Hematopoietic multipotent progenitor cell treated with erythropoietin and hydrocortisone succinate and interleukin-3 and kit ligand, for 15 days (in vitro differentiated cells): ENCODE data around the gene MAP3K4.
A peak's percentile ranks its signal among the peaks of the same experiment; 100 is the strongest.
"Not testable (repeated sequence)": the region's sequence is repeated elsewhere in the genome, so short reads cannot be mapped to it uniquely, and the experiment has no call there.

Source experiments
- DNase-seq: peaks from one replicate; pipeline ENCODE4 v3.0.0-alpha.2; 2015; ENCODE audit warnings: low spot score

The MAP3K4 gene

GRCh38 chr6:161082215-161082614 is 90.6 kb downstream of the MAP3K4 start:
- DNase-seq = no peak

DNA sequence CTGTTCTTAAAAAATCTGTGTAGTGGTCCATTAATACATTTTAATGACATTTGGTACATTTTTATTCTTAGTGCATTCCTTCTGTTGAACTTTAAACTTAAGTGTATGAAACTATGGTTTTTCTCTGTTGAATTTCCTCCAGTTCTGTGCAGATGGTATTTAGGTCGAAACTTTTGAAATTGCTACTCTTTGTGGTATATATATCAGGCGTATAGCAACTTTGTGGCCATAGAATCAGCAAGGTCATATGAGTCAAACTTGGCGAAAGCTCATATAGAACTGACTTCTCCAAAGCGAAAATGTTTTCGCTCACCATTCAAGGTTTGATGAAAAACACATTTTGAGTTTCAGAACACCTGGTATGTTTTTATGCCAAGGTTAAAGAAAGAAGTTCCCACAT is 93.7 kb downstream of the MAP3K4 start:
- DNase-seq = no peak

DNA sequence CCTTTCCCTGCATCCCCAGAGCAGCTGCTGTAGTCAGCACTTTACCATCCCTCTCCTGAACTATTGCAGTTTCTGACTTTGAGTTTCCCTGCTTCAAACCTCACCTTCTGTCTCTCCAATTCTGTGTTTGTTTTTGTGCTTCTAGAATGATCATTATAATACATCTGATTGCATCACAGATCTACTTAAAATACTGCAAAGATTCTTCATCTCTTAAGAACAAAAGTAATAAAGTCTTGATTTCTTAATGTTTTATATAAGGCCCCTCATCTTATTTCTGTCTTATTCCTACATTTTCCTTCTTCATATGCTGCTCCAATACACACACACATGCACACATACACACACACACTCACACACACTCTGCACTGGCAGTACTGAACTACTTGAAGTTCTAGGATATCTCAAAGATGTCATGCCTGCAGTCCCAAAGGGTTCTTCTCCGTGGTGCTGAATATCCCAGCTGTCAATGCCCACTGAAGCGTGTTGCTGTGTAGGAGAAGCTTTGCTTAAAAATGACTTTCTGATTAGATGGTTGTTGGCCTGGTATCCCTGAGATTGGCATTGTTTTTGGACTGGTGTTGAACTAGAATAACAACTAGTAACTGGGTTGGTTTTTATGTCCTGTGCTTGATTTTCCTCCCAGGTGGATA is 97.2 kb downstream of the MAP3K4 start:
- no peak for DNase-seq

GRCh38 chr6:161091151-161091550 is 99.6 kb downstream of the MAP3K4 start:
- no peak for DNase-seq

DNA sequence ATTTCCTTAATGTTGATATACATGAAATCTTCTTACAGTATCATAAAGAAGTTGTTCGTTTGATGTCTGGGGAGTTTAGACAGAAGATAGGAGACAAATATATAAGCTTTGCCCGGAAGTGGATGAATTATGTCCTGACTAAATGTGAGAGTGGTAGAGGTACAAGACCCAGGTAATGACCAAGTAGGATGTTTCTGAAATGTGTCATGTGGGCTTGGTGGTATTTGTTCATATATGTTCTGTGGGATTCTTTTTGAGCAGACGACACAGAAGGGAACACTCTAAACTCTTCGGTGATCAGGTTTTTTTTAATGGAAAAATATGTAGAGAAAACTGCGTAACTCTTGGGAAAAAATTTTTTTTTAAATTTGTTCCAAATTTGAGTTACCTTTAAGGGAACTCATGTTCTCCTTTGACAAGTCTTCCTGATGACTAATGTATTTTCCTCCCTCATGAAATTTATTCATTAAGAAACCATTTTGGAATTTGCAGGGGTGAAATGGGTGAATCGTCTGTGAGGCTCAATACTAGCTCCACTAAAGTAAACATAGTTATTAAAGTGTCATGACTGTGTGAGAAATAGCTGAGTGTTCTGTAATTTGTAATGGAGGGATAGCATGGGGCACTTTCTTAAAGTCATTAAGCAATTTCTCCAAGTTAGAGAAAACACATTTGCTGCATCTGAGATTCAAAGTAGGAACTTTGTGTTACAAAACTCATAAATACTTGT is 100.6 kb downstream of the MAP3K4 start:
- DNase-seq = no peak

DNA sequence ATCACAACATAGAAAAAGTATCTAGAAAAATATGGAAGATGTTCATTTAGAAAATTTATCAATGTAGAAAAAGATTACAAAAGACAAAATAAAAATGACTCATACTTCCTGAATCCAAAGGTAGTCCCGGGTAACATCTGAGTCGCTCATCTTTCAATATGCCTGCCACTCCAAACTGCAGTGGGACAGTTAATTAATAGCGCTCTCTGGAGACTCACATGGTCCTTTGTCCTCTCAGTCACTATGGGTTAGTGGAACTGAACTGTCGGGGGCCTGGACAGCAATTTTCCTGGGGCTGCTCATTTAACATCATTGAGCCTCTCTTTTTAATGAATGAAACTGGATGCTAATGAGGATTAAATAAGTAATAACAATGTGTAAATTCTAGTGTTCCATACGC is 103.4 kb downstream of the MAP3K4 start:
- no peak for DNase-seq

DNA sequence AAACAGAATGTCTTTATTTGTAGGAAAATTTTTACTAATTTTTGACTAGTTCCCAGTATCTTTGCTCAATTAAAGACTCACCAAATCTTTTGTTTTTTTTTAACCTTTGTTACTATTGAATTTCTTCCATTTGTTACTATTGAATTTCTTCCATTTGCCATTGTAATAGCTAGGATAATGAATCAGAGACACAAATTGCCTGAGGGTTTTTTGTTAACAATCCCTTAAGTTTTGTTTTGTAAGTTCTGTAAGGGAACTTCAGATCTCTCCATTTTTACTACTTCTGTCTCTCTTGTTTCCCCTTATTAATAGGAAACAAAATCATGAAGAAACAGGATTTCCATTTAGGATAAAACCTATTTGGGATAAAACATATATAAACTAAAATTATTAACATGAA is 104.3 kb downstream of the MAP3K4 start:
- DNase-seq = no peak

DNA sequence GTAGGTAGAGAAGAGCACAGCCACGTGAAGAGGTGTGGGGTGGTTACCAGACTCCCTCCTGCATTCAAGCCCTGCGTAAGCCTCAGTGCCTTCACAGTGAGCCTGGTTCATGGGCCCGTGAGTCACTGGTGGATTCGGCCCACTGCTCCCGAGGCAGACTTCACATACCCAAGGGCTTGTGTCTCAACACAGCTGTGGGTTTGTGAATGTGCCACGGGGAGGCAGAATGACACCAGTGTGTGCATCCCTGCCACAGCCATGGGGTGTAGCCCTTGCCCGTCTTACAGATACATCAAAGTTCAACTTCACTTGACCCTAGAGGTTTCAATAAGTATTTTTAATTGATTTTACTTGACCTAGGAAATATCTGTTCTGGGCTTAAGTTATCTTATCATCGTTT is 108.5 kb downstream of the MAP3K4 start:
- peak; percentile 18 for DNase-seq

DNA sequence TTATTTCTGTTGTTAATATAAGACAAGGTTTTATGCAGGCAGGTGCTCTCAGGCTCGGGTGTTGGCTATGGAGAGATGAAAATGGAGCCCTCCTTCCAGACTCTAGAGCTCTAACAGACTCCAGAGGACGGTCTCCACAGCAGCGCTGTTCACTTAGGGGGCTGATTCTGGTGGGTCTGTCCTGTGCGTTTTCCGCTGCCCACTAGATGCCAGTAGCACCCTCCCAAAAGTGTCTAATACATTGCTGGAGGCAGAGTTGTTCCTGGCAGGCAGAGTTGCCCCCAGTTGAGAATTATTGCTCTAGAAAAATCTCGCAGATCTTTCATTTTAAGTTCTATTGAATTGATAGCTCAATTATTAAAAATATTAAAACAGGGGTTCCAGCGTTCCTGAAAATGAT is 109.9 kb downstream of the MAP3K4 start:
- DNase-seq = peak; percentile 30

DNA sequence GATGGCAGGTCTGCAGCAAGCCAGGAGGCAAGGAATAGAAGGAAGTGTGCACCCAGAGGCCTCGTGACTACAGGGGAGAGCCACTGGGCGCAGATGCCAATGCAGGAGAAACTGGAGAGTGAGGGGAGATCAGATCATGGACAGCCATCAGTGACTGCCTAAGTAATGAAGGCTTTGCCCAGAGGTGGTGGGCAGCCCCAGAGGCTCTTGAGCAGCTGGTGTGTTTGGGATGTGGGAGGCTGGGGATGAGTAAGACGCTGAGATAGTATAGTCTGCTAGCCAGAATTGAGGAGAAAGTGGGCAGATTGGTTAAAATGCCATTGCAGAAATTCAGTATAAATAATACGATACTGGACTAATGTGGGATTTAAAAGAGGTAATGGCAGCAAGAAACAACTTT is 111.9 kb downstream of the MAP3K4 start:
- DNase-seq = no peak

GRCh38 chr6:161104966-161105365 is 113.4 kb downstream of the MAP3K4 start:
- DNase-seq = no peak

DNA sequence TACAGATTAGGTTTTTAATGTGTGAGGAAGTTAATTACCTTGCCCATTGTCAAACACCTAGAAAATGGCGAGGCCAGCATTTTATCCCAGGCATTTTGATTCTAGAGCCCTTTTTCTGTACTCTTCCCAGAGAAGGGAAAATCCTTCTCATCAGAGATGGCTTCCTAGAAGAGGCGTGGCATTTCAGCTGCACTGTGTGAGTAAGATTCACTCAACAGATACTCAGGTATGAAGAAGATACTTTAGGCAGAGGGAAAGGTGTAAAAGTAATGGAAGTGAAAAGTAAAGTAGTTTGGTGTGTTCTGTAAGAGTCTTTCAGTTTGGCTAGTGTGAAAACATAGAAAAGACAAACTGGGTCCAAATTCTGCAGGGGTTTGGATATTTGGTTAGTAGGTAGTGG is 113.8 kb downstream of the MAP3K4 start:
- no peak for DNase-seq

DNA sequence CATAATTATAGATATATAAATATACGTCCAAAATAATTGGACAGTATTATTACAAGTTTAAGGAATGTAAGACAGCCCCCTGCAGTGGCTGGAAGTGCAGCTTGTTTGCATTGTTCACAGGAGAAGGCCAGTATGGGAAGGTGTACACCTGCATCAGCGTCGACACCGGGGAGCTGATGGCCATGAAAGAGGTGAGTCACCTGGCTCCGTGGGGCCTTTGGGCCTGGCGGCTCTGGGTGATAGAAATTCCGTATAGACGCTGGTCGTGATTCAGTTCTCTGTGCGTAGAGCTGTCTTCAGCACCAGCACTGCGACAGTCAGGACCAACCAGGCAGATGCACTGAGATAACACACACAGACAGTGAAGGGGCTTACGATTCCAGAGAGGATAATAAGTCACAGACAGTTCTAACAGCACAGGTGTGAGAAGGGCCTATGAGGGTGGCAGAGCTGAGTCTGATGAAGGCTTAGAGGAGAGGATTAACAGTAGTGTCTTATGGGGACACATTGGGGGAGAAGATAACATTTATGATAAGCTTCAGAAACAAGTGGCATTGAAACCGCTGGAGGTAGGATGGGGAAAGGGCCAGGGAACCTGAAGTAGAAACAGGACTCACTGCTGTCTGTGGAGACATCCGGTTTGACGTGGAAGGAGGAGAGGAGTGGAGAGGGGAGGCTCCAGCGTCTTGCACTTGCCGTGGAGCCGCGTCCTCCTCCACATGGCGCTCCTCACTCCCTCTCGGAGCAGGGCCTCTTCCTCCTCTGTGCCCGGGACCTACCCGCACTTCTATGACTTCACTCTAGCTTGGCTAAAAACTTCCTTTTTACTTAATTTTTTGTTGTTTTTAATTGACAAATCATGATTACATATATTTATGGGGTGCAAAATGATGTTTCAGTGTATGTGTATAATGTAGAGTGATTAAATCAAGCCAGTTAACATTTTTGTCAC is 116.5 kb downstream of the MAP3K4 start:
- DNase-seq = no peak

DNA sequence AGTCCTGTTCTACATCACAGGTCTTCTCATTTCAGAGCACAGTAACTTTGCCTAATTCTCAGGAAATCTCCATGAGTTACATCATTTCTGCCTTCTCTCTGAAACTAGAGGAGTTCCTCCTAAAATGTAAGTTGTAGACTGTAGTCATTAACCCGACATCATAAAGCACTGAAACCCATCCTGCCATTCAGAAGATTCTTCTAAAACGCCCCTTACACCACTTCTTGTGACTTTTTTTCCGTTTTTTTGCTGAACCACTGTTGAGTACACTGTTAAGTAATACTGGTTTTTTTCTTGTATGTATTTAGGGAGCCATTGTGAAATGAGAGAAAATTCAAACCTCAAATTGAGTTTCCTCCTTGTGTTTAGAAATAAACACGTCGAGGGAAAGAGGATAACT is 117.3 kb downstream of the MAP3K4 start:
- DNase-seq = no peak

- no peak for DNase-seq
Measured at GRCh38 chr6:161109366-161109765, 117.8 kb downstream of the MAP3K4 start.

DNA sequence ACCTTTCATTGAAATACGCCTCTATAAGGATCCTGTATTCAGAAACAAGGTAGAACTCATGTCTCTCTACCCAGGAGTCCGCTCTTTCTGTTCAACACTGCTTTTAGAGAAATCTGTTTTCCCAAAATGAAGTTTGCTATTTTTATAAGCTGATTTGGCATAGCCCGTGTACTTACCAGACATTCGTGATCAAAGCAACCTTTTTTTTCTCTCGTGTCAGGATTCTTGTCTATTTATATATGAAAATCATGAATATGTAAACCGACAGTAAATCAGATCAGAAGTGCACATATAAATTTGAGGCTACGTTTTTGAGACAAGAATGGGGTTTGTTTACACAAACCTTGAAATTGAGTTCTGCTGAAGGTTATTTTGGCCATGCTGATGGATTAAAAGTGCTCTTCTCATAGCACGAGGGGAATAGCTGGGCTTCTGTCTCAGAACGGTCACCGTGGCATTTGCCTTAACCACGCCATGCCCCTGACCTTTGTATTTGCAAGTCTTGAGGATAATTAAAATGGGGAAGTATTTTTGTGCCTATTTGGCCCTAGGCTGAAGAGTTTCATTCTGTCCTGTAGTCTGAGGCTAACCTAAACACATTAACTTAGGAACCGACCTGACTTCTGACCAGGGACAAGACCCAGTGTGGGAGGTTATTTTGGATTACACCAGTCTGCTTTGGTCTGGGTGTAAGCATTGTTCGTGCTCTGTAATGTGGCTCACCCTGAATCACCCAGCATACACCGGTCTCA is 118.6 kb downstream of the MAP3K4 start:
- DNase-seq = no peak

- DNase-seq = no peak
Measured at GRCh38 chr6:161111261-161111660, 119.7 kb downstream of the MAP3K4 start.

- DNase-seq = no peak
Measured at GRCh38 chr6:161115468-161115867, 123.9 kb downstream of the MAP3K4 start.

DNA sequence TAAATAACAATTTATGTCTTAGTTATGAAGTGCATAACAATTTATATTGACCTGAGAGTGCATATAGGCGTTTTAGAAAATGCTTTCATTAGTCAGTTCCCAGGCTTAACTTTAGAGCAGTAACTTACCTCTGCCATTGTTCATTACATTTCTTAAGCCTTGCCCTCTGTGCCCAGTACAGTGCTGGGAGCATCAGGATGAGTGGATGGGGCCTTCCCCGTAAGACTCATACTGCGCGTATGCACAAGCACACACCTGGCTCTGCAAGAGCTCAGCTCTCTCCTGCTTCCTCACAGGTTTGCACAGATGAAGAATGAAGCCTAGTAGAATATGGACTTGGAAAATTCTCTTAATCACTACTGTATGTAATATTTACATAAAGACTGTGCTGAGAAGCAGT is 125.0 kb downstream of the MAP3K4 start:
- no peak for DNase-seq

DNA sequence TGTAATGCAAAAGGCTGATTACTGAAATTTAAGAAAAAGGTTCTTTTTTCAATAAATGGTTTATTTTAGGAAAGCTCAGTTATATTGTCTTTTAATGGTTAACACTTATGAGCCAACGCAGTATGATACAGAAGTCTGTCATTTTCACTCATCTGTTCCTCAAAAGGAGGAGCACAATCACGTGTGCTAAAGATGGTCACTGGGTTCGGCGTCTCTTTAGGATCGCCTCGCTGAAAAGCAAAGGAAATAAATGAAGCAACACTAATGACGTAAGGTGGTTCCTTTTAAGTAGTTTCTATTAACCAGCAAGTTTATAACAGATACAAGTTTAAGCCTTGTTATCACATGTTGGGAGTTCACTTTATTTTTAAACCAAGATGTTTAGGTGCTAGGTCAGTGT is 125.7 kb downstream of the MAP3K4 start:
- DNase-seq = no peak

DNA sequence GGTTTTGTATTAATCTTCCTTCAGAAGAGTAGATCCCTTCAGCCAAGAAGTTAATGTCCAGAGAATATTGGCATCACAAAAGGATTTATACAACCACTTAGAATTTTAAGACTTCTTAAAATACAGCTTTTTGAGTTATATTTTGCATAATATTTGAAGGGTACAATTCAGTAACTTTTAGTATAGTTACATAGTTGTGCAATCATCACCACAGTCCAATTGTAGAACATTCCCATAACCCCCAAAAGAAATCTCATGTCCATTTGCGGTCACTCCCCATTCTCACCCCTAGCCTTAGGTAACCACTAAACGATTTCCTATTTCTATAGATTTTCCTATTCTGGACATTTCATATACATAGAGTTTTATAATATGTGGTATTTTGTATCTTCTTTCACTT is 126.4 kb downstream of the MAP3K4 start:
- DNase-seq = no peak

GRCh38 chr6:161123319-161123718 is 131.8 kb downstream of the MAP3K4 start:
- not testable (repeated sequence) for DNase-seq
